PC-3 (cell line): ENCODE results near the gene CD58. TPM values are rescaled to one million over a fixed set of nuclear protein-coding genes. Genes with fewer than 3 reads are reported as not detected.

Source experiments
- ATAC-seq: fragments of 200-7000 bp; cut with Tn5 transposase; 2 replicates; pipeline ENCODE4 v1.9.1; 2020; ENCODE audit warnings: mild to moderate bottlenecking, moderate library complexity
- BruUV-seq: library from RNA; stranded (reverse); fragments of 400-500 nt; replicated peaks from 2 replicates; lab custom pipeline; 2021; lab: Mats Ljungman, UMichigan
- CTCF ChIA-PET: fragments of 300-600 bp; sonication (Branson Sonifier 250); formaldehyde crosslinking; loops from one replicate; lab custom pipeline; 2022; ENCODE audit warnings: antibody characterized with exemption; lab: Charles Lee
- POLR2A ChIA-PET: fragments of 300-600 bp; sonication (Branson Sonifier 250); formaldehyde crosslinking; loops from one replicate; lab custom pipeline; 2022; ENCODE audit warnings: antibody characterized with exemption; ENCODE audit not compliant: unreplicated experiment; lab: Charles Lee
- DNase-seq: peaks from one replicate; pipeline ENCODE4 v3.0.0-alpha.2; 2015
- H2AFZ ChIP-seq: fragments of 300-600 bp; sonication (generic); 2 replicates; pipeline ENCODE4 v1.6.0; 2016; ENCODE audit warnings: antibody characterized with exemption, low read length
- H3F3A ChIP-seq: fragments of 300-600 bp; sonication (generic); one replicate; pipeline ENCODE4 v1.6.0; 2017; ENCODE audit warnings: antibody characterized with exemption, low read length, control low read depth, mild to moderate bottlenecking; ENCODE audit not compliant: unreplicated experiment
- H3K27ac ChIP-seq: fragments of 300-600 bp; sonication (generic); 2 replicates; pipeline ENCODE4 v1.5.1; 2016; ENCODE audit warnings: mild to moderate bottlenecking, low read length
- H3K27me3 ChIP-seq: fragments of 300-600 bp; sonication (generic); 2 replicates; pipeline ENCODE4 v1.6.1; 2016; ENCODE audit warnings: low read length, mixed read lengths
- H3K36me3 ChIP-seq: fragments of 300-600 bp; sonication (generic); 2 replicates; pipeline ENCODE4 v1.6.1; 2016; ENCODE audit warnings: low read depth, mixed run types, low read length, mixed read lengths
- H3K4me1 ChIP-seq: fragments of 300-600 bp; sonication (generic); 2 replicates; pipeline ENCODE4 v1.5.1; 2016; ENCODE audit warnings: low read length; ENCODE audit not compliant: insufficient read depth
- H3K4me2 ChIP-seq: fragments of 300-600 bp; sonication (generic); 2 replicates; pipeline ENCODE4 v1.6.0; 2016; ENCODE audit warnings: low read length
- H3K4me3 ChIP-seq: fragments of 300-600 bp; sonication (generic); 2 replicates; pipeline ENCODE4 v1.5.1; 2016; ENCODE audit warnings: mild to moderate bottlenecking, low read length, mixed read lengths
- H3K79me2 ChIP-seq: fragments of 300-600 bp; sonication (generic); 2 replicates; pipeline ENCODE4 v1.6.1; 2017; ENCODE audit warnings: low read length, mixed read lengths
- H3K9ac ChIP-seq: fragments of 300-600 bp; sonication (generic); 2 replicates; pipeline ENCODE4 v1.6.0; 2016; ENCODE audit warnings: mild to moderate bottlenecking, low read length
- H3K9me2 ChIP-seq: fragments of 300-600 bp; sonication (generic); replicated peaks from 2 replicates; pipeline ENCODE4 v1.6.1; 2016; ENCODE audit warnings: mixed run types, low read length, mixed read lengths
- H3K9me3 ChIP-seq: fragments of 300-600 bp; sonication (generic); 2 replicates; pipeline ENCODE4 v1.6.1; 2016; ENCODE audit warnings: low read length, mixed read lengths
- H4K20me1 ChIP-seq: fragments of 300-600 bp; sonication (generic); 2 replicates; pipeline ENCODE4 v1.6.1; 2016; ENCODE audit warnings: low read length, mixed read lengths
- EZH2 ChIP-seq: fragments of 300-600 bp; sonication (generic); IDR thresholded peaks from one replicate; pipeline ENCODE4 v1.6.1; 2017; ENCODE audit warnings: antibody characterized with exemption, mild to moderate bottlenecking, low read length; ENCODE audit not compliant: unreplicated experiment
- EZH2phosphoT487 ChIP-seq: fragments of 300-600 bp; sonication (generic); IDR thresholded peaks from 2 replicates; pipeline ENCODE4 v1.6.1; 2018; ENCODE audit warnings: mild to moderate bottlenecking, antibody characterized with exemption, low read length, borderline replicate concordance
- intact Hi-C: fragments of 100-400 bp; cut with micrococcal nuclease; formaldehyde crosslinking; loops from 2 replicates; pipeline ENCODE4 v1.9.0; 2023
- total RNA-seq: library from RNA; depleted of rRNA; stranded (reverse); fragments of >200 nt; gene quantifications from 2 replicates; pipeline ENCODE4 v1.2.3, GENCODE V29; 2014
- TF ChIP-seq, protein P1 (sequence below): fragments of 300-600 bp; sonication (generic); conservative IDR thresholded peaks from 2 replicates; pipeline ENCODE4 v1.5.1; 2017; ENCODE audit warnings: antibody characterized with exemption, low read depth, mild to moderate bottlenecking, low read length

CD58 gene
- total RNA-seq, 1 experiment from 2014 or later = 26.9 TPM

DNA sequence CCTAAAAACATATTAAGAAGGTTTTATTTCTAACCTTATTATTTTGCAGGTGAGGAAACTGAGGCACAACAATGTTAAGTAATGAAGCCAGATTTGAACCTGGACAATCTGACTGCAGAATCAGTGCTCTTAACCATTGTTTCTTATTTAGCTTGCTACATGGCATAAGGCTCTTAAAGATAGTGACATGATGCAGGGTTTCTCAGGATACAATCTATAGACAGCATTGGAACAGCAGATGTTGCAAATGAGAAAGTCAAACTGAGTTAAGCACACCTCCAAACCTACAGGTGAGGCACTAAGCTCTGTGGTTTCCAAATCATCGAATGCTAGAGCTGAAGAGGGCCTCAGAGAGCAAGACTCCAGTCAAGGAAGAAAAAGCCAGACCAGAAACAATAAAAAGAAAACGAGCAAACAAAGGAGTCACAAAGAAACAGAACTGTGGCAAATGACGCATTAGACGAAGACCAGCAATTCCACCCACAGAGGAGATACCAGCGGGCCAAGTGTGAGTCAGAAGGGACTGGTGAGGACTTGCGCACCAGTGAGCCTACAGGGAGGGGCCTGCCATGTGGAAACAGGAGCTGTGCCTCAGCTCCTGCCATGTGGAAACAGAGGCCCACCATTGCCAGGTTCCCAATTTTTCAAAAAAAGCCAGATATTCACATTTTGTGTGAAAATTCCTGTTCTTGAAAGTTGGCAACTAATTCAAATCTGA, 14.4 kb downstream of the CD58 start:
- no peaks in the 10 kb centered on the region for H3K9me2 ChIP-seq
- DNase-seq (peak; percentile 98), ATAC-seq (peak; percentile 99)
- H2AFZ ChIP-seq = 0 out of 2 replicates have a peak overlapping the region, but pooled peaks have one; percentile 11
- BruUV-seq = no TSS peak
- peaks cover 83% of the 10 kb centered on the region for H3K79me2 ChIP-seq
- no peaks in the 10 kb centered on the region for H3K36me3 ChIP-seq
- intact Hi-C loops = loop anchor here (1.0 to 2.0 kb wide), 3 partner anchors 14 to 56 kb away; partner anchors contain the start of gene CD58
- POLR2A ChIA-PET = no interaction called here
- no peaks in the 10 kb centered on the region for H3F3A ChIP-seq
- peaks cover 34% of the 10 kb centered on the region for H3K4me1 ChIP-seq
- CTCF ChIA-PET = interaction anchor here (0.8 to 1.2 kb wide), 2 partner anchors 18 to 47 kb away, joined by 4 to 5 read pairs; no protein-coding TSS in a partner anchor
- peak overlapping the region; percentile 53 for H3K4me2 ChIP-seq
- no peaks in the 10 kb centered on the region for H3K9me3 ChIP-seq
- peak overlapping the region; percentile 84 for H3K9ac ChIP-seq
- H3K27ac ChIP-seq = peak overlapping the region; percentile 94
- no peak overlapping the region for H3K4me3 ChIP-seq
- H3K27me3 ChIP-seq = no peaks in the 10 kb centered on the region
- H4K20me1 ChIP-seq = no peaks in the 10 kb centered on the region
- no peak for TF ChIP-seq EZH2
- TF ChIP-seq, protein P1, sequence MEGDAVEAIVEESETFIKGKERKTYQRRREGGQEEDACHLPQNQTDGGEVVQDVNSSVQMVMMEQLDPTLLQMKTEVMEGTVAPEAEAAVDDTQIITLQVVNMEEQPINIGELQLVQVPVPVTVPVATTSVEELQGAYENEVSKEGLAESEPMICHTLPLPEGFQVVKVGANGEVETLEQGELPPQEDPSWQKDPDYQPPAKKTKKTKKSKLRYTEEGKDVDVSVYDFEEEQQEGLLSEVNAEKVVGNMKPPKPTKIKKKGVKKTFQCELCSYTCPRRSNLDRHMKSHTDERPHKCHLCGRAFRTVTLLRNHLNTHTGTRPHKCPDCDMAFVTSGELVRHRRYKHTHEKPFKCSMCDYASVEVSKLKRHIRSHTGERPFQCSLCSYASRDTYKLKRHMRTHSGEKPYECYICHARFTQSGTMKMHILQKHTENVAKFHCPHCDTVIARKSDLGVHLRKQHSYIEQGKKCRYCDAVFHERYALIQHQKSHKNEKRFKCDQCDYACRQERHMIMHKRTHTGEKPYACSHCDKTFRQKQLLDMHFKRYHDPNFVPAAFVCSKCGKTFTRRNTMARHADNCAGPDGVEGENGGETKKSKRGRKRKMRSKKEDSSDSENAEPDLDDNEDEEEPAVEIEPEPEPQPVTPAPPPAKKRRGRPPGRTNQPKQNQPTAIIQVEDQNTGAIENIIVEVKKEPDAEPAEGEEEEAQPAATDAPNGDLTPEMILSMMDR = peak; percentile 50

DNA sequence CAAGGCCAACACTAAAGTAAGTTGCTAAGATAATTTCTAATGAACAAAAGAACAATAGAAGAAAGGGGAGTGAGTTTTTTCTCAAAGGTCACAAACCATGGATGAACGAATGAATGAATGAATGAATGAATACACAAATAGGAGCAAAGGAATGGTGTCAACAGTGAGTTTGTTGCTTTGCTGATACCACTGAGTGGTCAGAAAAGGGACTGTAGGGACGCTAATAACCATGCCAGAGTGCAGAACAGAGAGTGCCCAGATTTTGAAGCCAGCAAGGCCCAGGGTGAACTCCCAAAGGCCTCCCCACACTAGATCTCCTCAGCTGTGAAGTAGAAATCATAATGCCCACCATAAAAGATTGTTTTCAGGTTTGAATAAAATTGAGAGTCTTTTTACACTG, 15.9 kb downstream of the CD58 start:
- ChIA-PET POLR2A (no interaction called here), CTCF (no interaction called here)
- intact Hi-C loops = no loop called here
- H2AFZ ChIP-seq = no peak overlapping the region
- H3F3A ChIP-seq = no peaks in the 10 kb centered on the region
- no TSS peak for BruUV-seq
- no peaks in the 10 kb centered on the region for H3K9me2 ChIP-seq
- H3K27ac ChIP-seq = peak overlapping the region; percentile 94; the same call in 1 of the 2 replicates
- peaks cover 85% of the 10 kb centered on the region for H3K79me2 ChIP-seq
- H3K27me3 ChIP-seq = no peaks in the 10 kb centered on the region
- no peaks in the 10 kb centered on the region for H3K36me3 ChIP-seq
- H4K20me1 ChIP-seq = no peaks in the 10 kb centered on the region
- DNase-seq (no peak), ATAC-seq (no peak)
- H3K4me2 ChIP-seq = no peak overlapping the region
- TF ChIP-seq EZH2 (no peak), EZH2phosphoT487 (no peak)
- TF ChIP-seq, protein P1 = no peak
- H3K9me3 ChIP-seq = no peaks in the 10 kb centered on the region
- H3K4me3 ChIP-seq = no peak overlapping the region
- peaks cover 34% of the 10 kb centered on the region for H3K4me1 ChIP-seq
- H3K9ac ChIP-seq = no peak overlapping the region
